K562 (cell line): ENCODE results near the gene HSD17B1. TPM values are rescaled to one million over a fixed set of nuclear protein-coding genes. Genes with fewer than 3 reads are reported as not detected.

Experiments used
- BRF1 ChIP-seq: IDR thresholded peaks from 3 replicates; pipeline ENCODE4 v1.6.1; 2011; ENCODE audit warnings: borderline replicate concordance, mild to moderate bottlenecking; ENCODE audit not compliant: insufficient read length; ENCODE audit errors: extremely low read depth
- FOXM1 ChIP-seq, 2 experiments: fragments of 450-650 bp in 1 of 2; sonication (generic) in 1 of 2; formaldehyde crosslinking in 1 of 2; IDR thresholded peaks; 2 replicates each; pipeline versions ENCODE4 v1.6.1 to v1.9.0; 2017 to 2022; ENCODE audit warnings: low read depth in 2 of 2, mild to moderate bottlenecking in 2 of 2, missing genetic modification reagents in 1 of 2, moderate library complexity in 1 of 2
- HDAC8 ChIP-seq: fragments of 450-650 bp; IDR thresholded peaks from 2 replicates; pipeline ENCODE4 v1.6.1; 2016; ENCODE audit warnings: mild to moderate bottlenecking, missing genetic modification characterization, moderate library complexity, missing compliant biosample characterization
- KLF10 ChIP-seq: fragments of 250-450 bp; sonication (Bioruptor Pico); IDR thresholded peaks from 2 replicates; pipeline ENCODE4 v1.6.1; 2021; ENCODE audit warnings: matching md5 sums
- MEIS2 ChIP-seq: fragments of 450-650 bp; IDR thresholded peaks from 2 replicates; pipeline ENCODE4 v1.6.1; 2014; ENCODE audit warnings: mild to moderate bottlenecking; ENCODE audit not compliant: partially characterized antibody
- MTA1 ChIP-seq: fragments of 450-650 bp; IDR thresholded peaks from 2 replicates; pipeline ENCODE4 v1.6.1; 2017; ENCODE audit warnings: borderline replicate concordance
- ZNF133 ChIP-seq: fragments of 250-450 bp; sonication (Bioruptor Pico); IDR thresholded peaks from 2 replicates; pipeline ENCODE4 v1.4.0; 2020; ENCODE audit warnings: mild to moderate bottlenecking
- ZNF217 ChIP-seq: sonication (generic); formaldehyde crosslinking; IDR thresholded peaks from 2 replicates; pipeline ENCODE4 v1.8.0; 2022; ENCODE audit warnings: mild to moderate bottlenecking, missing genetic modification reagents
- ZNF224 ChIP-seq: sonication (generic); formaldehyde crosslinking; IDR thresholded peaks from 2 replicates; pipeline ENCODE4 v1.8.0; 2022; ENCODE audit warnings: mild to moderate bottlenecking, missing genetic modification reagents
- ZNF23 ChIP-seq: fragments of 250-450 bp; sonication (Bioruptor Pico); IDR thresholded peaks from 2 replicates; pipeline ENCODE4 v1.4.0; 2020; ENCODE audit warnings: mild to moderate bottlenecking
- ZNF507 ChIP-seq: conservative IDR thresholded peaks from 2 replicates; pipeline ENCODE4 v1.6.1; 2017; ENCODE audit warnings: missing genetic modification characterization, missing compliant biosample characterization
- ZNF561 ChIP-seq: fragments of 450-650 bp; formaldehyde crosslinking; conservative IDR thresholded peaks from 2 replicates; pipeline ENCODE4 v1.4.0; 2020; ENCODE audit warnings: mild to moderate bottlenecking, moderate library complexity
- polyA plus RNA-seq, 8 experiments: library from polyadenylated mRNA; depleted of rRNA in 4 of 8; stranded (reverse) in 5 of 8; unstranded in 3 of 8; fragments of >200 nt; fragmentation: Nextera tagmentation in 2 of 8; fragmentation: Illumina TruSeq in 1 of 8; extraction: Ambion mirVana in 2 of 8; extraction: Trizol in 1 of 8; gene quantifications; 2 replicates each; pipeline versions ENCODE4 v1.2.1 to v1.2.3, GENCODE V29; 2011 to 2014; ENCODE audit warnings: inconsistent platforms in 1 of 8, missing spikeins in 1 of 8
- total RNA-seq, 7 experiments: library from RNA; depleted of rRNA in 6 of 7; stranded (reverse); fragments of >200 nt in 6 of 7; fragmentation: Illumina TruSeq in 2 of 7; extraction: Trizol in 2 of 7; gene quantifications; 2 replicates each; pipeline versions ENCODE4 v1.2.1 to v1.2.3, GENCODE V29; 2011 to 2021; ENCODE audit warnings: low replicate concordance in 1 of 7
- TF ChIP-seq, protein P1 (sequence below): fragments of 250-450 bp; sonication (Bioruptor Pico); IDR thresholded peaks from 2 replicates; pipeline ENCODE4 v1.5.0; 2020; ENCODE audit warnings: mild to moderate bottlenecking
- TF ChIP-seq, protein P2 (sequence below): fragments of 450-650 bp; formaldehyde crosslinking; IDR thresholded peaks from 2 replicates; pipeline ENCODE4 v1.4.0; 2020; ENCODE audit warnings: mild to moderate bottlenecking, moderate library complexity
- TF ChIP-seq, protein P3 (sequence below), 2 experiments: IDR thresholded peaks; 2 replicates each; pipeline ENCODE4 v1.6.1; 2011; ENCODE audit warnings: borderline replicate concordance in 1 of 2, control low read depth in 1 of 2, low read depth in 1 of 2, low read length in 1 of 2, mild to moderate bottlenecking in 1 of 2, mixed read lengths in 1 of 2, moderate library complexity in 1 of 2; ENCODE audit not compliant: insufficient read depth in 1 of 2, insufficient read length in 1 of 2, poor library complexity in 1 of 2, severe bottlenecking in 1 of 2; ENCODE audit errors: extremely low read depth in 1 of 2
- TF ChIP-seq, protein P4 (sequence below): fragments of 150-350 bp; conservative IDR thresholded peaks from 2 replicates; pipeline ENCODE4 v1.6.1; 2014; ENCODE audit warnings: low read length
- TF ChIP-seq, protein P5 (sequence below): sonication (generic); formaldehyde crosslinking; IDR thresholded peaks from 2 replicates; pipeline ENCODE4 v1.5.0; 2020; ENCODE audit warnings: missing genetic modification reagents

The HSD17B1 gene
- total and polyA plus RNA-seq, 9 of the 15 experiments (the other 6 are each of a cell fraction or from before 2014, with no cell fraction given), result 0.55 to 21.1 (median 3.6) TPM

DNA sequence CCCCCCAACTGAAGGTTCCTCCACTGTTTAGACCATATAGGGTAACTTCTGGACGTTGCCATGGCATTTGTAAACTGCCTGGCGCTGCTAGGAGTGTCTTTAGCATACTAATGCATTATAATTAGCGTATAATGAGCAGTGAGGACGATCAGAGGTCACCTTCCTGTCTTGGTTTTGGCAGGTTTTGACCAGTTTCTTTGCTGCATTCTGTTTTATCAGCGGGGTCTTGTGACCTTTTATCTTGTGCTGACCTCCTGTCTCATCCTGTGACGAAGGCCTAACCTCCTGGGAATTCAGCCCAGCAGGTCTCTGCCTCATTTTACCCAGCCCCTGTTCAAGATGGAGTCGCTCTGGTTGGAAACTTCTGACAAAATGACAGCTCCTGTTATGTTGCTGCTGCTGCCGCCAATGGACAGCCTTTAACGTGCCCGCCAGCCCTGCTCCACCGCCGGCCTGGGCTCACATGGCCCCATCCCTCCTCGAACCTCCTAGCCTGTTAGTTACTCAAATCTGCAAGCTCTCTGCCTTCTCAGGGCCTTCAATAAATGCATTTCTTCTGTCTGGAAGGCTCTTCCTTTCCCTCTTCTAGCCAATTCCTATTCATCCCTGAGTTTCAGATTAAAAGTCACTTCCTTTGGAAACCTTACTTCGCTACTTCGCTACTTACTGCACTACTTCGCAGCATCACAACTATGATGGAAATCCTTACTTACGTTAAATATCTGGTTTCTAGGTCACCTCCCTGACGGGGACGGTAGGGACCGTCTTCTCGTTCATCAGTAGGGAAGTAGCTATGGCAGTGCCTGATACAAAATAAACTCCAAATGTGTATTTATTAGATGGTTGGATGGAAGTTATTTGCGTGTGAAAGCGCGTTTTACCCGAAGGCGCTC is 17.3 kb upstream of the HSD17B1 start (continued):
- TF ChIP-seq, protein P1, sequence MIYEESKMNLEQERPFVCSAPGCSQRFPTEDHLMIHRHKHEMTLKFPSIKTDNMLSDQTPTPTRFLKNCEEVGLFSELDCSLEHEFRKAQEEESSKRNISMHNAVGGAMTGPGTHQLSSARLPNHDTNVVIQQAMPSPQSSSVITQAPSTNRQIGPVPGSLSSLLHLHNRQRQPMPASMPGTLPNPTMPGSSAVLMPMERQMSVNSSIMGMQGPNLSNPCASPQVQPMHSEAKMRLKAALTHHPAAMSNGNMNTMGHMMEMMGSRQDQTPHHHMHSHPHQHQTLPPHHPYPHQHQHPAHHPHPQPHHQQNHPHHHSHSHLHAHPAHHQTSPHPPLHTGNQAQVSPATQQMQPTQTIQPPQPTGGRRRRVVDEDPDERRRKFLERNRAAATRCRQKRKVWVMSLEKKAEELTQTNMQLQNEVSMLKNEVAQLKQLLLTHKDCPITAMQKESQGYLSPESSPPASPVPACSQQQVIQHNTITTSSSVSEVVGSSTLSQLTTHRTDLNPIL (CRISPR knock-in tag), result peak; percentile 94
- TF ChIP-seq ZNF23 (CRISPR knock-in tag), result peak; percentile 88
- TF ChIP-seq ZNF224 (CRISPR knock-in tag), result no peak
- no peak for TF ChIP-seq ZNF217
- TF ChIP-seq, protein P2, sequence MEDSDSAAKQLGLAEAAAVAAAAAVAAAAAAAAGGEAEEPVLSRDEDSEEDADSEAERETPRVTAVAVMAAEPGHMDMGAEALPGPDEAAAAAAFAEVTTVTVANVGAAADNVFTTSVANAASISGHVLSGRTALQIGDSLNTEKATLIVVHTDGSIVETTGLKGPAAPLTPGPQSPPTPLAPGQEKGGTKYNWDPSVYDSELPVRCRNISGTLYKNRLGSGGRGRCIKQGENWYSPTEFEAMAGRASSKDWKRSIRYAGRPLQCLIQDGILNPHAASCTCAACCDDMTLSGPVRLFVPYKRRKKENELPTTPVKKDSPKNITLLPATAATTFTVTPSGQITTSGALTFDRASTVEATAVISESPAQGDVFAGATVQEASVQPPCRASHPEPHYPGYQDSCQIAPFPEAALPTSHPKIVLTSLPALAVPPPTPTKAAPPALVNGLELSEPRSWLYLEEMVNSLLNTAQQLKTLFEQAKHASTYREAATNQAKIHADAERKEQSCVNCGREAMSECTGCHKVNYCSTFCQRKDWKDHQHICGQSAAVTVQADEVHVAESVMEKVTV (CRISPR knock-in tag), result 0 out of 2 replicates have a peak, but pooled peaks have one; percentile 17
- TF ChIP-seq, protein P3, sequence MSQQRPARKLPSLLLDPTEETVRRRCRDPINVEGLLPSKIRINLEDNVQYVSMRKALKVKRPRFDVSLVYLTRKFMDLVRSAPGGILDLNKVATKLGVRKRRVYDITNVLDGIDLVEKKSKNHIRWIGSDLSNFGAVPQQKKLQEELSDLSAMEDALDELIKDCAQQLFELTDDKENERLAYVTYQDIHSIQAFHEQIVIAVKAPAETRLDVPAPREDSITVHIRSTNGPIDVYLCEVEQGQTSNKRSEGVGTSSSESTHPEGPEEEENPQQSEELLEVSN (IDR thresholded peaks at IDR 0.05; ENCODE audit: borderline replicate concordance in 1 of 2, extremely low read depth in 1 of 2, insufficient read depth in 1 of 2, insufficient read length in 1 of 2, low read depth in 1 of 2, low read length in 1 of 2, poor library complexity in 1 of 2, severe bottlenecking in 1 of 2), result no peak
- TF ChIP-seq ZNF561 (CRISPR knock-in tag), result peak; percentile 41; the same call in 1 of the 2 replicates
- 0 out of 2 replicates have a peak, but pooled peaks have one; percentile 15 for TF ChIP-seq ZNF507 (tag)
- peak; percentile 97 for TF ChIP-seq HDAC8
- no peak; the same call in 1 of the 2 replicates for TF ChIP-seq MTA1
- no peak for TF ChIP-seq FOXM1 (IDR thresholded peaks at IDR 0.05; ENCODE audit: low read depth)
- TF ChIP-seq FOXM1 (CRISPR knock-in tag; IDR thresholded peaks at IDR 0.05; ENCODE audit: low read depth), result no peak
- TF ChIP-seq KLF10 (CRISPR knock-in tag), result peak; percentile 43; the same call in 1 of the 2 replicates
- no peak for TF ChIP-seq MEIS2
- TF ChIP-seq, protein P4, sequence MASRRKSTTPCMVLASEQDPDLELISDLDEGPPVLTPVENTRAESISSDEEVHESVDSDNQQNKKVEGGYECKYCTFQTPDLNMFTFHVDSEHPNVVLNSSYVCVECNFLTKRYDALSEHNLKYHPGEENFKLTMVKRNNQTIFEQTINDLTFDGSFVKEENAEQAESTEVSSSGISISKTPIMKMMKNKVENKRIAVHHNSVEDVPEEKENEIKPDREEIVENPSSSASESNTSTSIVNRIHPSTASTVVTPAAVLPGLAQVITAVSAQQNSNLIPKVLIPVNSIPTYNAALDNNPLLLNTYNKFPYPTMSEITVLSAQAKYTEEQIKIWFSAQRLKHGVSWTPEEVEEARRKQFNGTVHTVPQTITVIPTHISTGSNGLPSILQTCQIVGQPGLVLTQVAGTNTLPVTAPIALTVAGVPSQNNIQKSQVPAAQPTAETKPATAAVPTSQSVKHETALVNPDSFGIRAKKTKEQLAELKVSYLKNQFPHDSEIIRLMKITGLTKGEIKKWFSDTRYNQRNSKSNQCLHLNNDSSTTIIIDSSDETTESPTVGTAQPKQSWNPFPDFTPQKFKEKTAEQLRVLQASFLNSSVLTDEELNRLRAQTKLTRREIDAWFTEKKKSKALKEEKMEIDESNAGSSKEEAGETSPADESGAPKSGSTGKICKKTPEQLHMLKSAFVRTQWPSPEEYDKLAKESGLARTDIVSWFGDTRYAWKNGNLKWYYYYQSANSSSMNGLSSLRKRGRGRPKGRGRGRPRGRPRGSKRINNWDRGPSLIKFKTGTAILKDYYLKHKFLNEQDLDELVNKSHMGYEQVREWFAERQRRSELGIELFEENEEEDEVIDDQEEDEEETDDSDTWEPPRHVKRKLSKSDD, result no peak
- TF ChIP-seq, protein P5, sequence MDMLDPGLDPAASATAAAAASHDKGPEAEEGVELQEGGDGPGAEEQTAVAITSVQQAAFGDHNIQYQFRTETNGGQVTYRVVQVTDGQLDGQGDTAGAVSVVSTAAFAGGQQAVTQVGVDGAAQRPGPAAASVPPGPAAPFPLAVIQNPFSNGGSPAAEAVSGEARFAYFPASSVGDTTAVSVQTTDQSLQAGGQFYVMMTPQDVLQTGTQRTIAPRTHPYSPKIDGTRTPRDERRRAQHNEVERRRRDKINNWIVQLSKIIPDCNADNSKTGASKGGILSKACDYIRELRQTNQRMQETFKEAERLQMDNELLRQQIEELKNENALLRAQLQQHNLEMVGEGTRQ, result no peak
- peak; percentile 94 for TF ChIP-seq ZNF133 (CRISPR knock-in tag)
- no peak for TF ChIP-seq BRF1
